Bronchial epithelial cell (primary cell): ENCODE data around the gene CXXC5. TPM values are rescaled to one million over a fixed set of nuclear protein-coding genes. Genes with fewer than 3 reads are reported as not detected.
"Not testable (repeated sequence)": the region's sequence is repeated elsewhere in the genome, so short reads cannot be mapped to it uniquely, and the experiment has no call there.

Experiments
- DNase-seq: peaks from one replicate; pipeline ENCODE4 v3.0.0-alpha.2; 2010; ENCODE audit warnings: low read depth
- FAIRE-seq: peaks from 2 replicates; lab custom pipeline; 2011; peaks lifted over from hg19 to GRCh38; lab: Jason Lieb, UNC
- H3K27me3 ChIP-seq: 2 replicates; pipeline ENCODE4 v1.5.1; 2011; ENCODE audit warnings: low read length; ENCODE audit not compliant: control insufficient read depth, insufficient read depth
- H3K36me3 ChIP-seq: 2 replicates; pipeline ENCODE4 v1.5.1; 2011; ENCODE audit warnings: low read length; ENCODE audit not compliant: control insufficient read depth, insufficient read depth
- H3K4me3 ChIP-seq: 2 replicates; pipeline ENCODE4 v1.5.1; 2011; ENCODE audit warnings: mild to moderate bottlenecking, low read depth, low read length, control low read depth
- total RNA-seq: library from RNA; depleted of rRNA; stranded (reverse); fragments of >200 nt; gene quantifications from 2 replicates; pipeline ENCODE4 v1.2.1, GENCODE V29; 2014
- TF ChIP-seq, protein P1 (sequence below): IDR thresholded peaks from 2 replicates; pipeline ENCODE4 v1.5.1; 2011; ENCODE audit warnings: mild to moderate bottlenecking, moderate library complexity, low read length, control low read depth, inconsistent platforms; ENCODE audit not compliant: insufficient read depth, severe bottlenecking

Gene CXXC5
- total RNA-seq, result 6.1 and 27.4 TPM in 2 replicates

DNA sequence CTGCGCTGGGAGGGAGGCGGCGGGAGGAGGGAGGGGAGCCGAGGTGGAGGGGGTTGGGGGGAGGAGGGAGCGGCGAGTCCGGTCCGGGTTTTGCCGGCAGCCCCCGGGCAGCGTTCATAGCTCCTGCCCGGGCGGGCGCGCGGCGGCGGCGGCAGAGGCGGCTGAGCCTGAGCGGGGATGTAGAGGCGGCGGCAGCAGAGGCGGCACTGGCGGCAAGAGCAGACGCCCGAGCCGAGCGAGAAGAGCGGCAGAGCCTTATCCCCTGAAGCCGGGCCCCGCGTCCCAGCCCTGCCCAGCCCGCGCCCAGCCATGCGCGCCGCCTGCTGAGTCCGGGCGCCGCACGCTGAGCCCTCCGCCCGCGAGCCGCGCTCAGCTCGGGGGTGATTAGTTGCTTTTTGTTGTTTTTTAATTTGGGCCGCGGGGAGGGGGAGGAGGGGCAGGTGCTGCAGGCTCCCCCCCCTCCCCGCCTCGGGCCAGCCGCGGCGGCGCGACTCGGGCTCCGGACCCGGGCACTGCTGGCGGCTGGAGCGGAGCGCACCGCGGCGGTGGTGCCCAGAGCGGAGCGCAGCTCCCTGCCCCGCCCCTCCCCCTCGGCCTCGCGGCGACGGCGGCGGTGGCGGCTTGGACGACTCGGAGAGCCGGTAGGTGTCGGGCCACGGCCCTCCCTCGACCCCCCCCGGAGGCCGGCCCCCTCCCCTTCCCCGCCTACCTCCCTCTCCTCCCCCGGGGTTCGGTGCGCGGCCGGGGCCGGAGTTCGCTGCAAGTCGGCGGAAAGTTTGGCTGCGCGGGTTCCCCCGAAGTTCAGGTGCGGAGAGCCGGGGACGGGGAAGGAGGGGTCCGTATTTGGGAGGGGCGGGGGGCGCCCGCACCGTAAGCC, at the start of gene CXXC5:
Gene CXXC5 (plus strand): TSS at position 145 of the 877 bp plus-strand sequence. CDS start 32,175 bp downstream, outside the sequence.
- TF ChIP-seq, protein P1, sequence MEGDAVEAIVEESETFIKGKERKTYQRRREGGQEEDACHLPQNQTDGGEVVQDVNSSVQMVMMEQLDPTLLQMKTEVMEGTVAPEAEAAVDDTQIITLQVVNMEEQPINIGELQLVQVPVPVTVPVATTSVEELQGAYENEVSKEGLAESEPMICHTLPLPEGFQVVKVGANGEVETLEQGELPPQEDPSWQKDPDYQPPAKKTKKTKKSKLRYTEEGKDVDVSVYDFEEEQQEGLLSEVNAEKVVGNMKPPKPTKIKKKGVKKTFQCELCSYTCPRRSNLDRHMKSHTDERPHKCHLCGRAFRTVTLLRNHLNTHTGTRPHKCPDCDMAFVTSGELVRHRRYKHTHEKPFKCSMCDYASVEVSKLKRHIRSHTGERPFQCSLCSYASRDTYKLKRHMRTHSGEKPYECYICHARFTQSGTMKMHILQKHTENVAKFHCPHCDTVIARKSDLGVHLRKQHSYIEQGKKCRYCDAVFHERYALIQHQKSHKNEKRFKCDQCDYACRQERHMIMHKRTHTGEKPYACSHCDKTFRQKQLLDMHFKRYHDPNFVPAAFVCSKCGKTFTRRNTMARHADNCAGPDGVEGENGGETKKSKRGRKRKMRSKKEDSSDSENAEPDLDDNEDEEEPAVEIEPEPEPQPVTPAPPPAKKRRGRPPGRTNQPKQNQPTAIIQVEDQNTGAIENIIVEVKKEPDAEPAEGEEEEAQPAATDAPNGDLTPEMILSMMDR, result no peak
- H3K36me3 ChIP-seq, result no peaks in the 10 kb centered on the region
- FAIRE-seq (no peak), DNase-seq (no peak)
- no peaks in the 10 kb centered on the region for H3K27me3 ChIP-seq
- peak within 1 kb of the TSS; percentile 70 for H3K4me3 ChIP-seq

GRCh38 chr5:139598601-139598965, 49.6 kb upstream of the CXXC5 start:
- not testable (repeated sequence) for H3K36me3 ChIP-seq, DNase-seq, H3K27me3 ChIP-seq, FAIRE-seq, H3K4me3 ChIP-seq

GRCh38 chr5:139600336-139600949, 47.7 kb upstream of the CXXC5 start:
- peak; percentile 93 for DNase-seq
- Histone ChIP-seq H3K27me3 (no peaks in the 10 kb centered on the region), H3K4me3 (no peak overlapping the region), H3K36me3 (peaks cover 9% of the 10 kb centered on the region)
- FAIRE-seq, result no peak
- TF ChIP-seq, protein P1, result no peak

GRCh38 chr5:139601429-139601828, 46.7 kb upstream of the CXXC5 start:
- no peaks in the 10 kb centered on the region for H3K27me3 ChIP-seq
- FAIRE-seq (no peak), DNase-seq (no peak)
- H3K4me3 ChIP-seq, result no peak overlapping the region
- peaks cover 11% of the 10 kb centered on the region for H3K36me3 ChIP-seq
- TF ChIP-seq, protein P1, result no peak

DNA sequence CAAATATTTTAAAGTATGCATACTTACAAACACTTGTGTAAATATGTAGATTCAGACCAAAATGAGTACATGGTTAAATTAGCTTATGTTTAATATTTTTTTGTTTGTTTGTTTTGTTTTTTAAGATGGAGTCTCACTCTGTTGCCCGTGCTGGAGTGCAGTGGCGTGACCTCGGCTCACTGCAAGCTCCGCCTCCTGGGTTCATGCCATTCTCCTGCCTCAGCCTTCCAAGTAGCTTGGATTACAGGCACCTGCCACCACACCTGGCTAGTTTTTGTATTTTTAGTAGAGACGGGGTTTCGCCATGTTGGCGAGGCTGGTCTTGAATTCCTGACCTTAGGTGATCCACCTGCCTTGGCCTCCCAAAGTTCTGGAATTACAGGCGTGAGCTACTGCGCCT, 46.2 kb upstream of the CXXC5 start:
- not testable (repeated sequence) for FAIRE-seq, H3K4me3 ChIP-seq, H3K27me3 ChIP-seq, DNase-seq
- H3K36me3 ChIP-seq, result peaks cover 11% of the 10 kb centered on the region

- no peak for FAIRE-seq
Measured at GRCh38 chr5:139605887-139606286, 42.3 kb upstream of the CXXC5 start.

More at GRCh38 chr5:139605887-139606286, 42.3 kb upstream of the CXXC5 start:
- peaks cover 11% of the 10 kb centered on the region for H3K36me3 ChIP-seq
- TF ChIP-seq, protein P1, result no peak
- no peaks in the 10 kb centered on the region for H3K27me3 ChIP-seq
- DNase-seq, result no peak
- H3K4me3 ChIP-seq, result no peak overlapping the region
